SK-N-SH (cell line): Measurements from ENCODE around the gene ZFPL1. TPM values are rescaled to one million over a fixed set of nuclear protein-coding genes. Genes with fewer than 3 reads are reported as not detected.

Experiments used
- CTCF ChIA-PET: fragments of 300-600, 350-600 bp; formaldehyde crosslinking; extraction: SDS; loops from one replicate; lab custom pipeline; 2021; lab: Yijun Ruan, JAX
- POLR2A ChIA-PET: fragments of 350-600 bp; sonication (Branson Sonifier 250); formaldehyde crosslinking; extraction: SDS; loops from one replicate; lab custom pipeline; 2020; ENCODE audit warnings: antibody characterized with exemption, inconsistent platforms; lab: Yijun Ruan, JAX
- DNase-seq: peaks from one replicate; pipeline ENCODE4 v3.0.0; 2012
- H2AFZ ChIP-seq: fragments of 200-600 bp; sonication (generic); 2 replicates; pipeline ENCODE4 v1.8.1; 2016; ENCODE audit warnings: antibody characterized with exemption, mild to moderate bottlenecking, low read depth
- H3F3A ChIP-seq: fragments of 200-600 bp; sonication (generic); replicated peaks from 2 replicates; pipeline ENCODE3; 2016; ENCODE audit warnings: antibody characterized with exemption, mild to moderate bottlenecking; ENCODE audit not compliant: insufficient read depth
- H3K27ac ChIP-seq, 2 experiments: fragments of 200-500 bp in 1 of 2; fragments of 200-600 bp in 1 of 2; sonication (Bioruptor generic) in 1 of 2; sonication (generic), shearing (Covaris generic) in 1 of 2; 2 replicates each; pipeline versions ENCODE4 v1.5.1 to v1.6.1; 2014 to 2016; ENCODE audit warnings: low read depth in 2 of 2, inconsistent platforms in 1 of 2, low read length in 1 of 2, mild to moderate bottlenecking in 1 of 2, mixed read lengths in 1 of 2
- H3K27me3 ChIP-seq: fragments of 200-600 bp; sonication (generic), shearing (Covaris generic); 2 replicates; pipeline ENCODE4 v1.6.1; 2016; ENCODE audit warnings: mixed run types; ENCODE audit not compliant: insufficient read depth
- H3K36me3 ChIP-seq, 2 experiments: fragments of 200-500 bp in 1 of 2; fragments of 200-600 bp in 1 of 2; sonication (Bioruptor generic) in 1 of 2; sonication (generic) in 1 of 2; replicated peaks in 1 of 2; 2 replicates each; pipeline versions ENCODE3 to v1.5.1; 2014 to 2016; ENCODE audit warnings: low read length in 1 of 2, mild to moderate bottlenecking in 1 of 2; ENCODE audit not compliant: insufficient read depth in 2 of 2, control insufficient read depth in 1 of 2
- H3K4me1 ChIP-seq, 2 experiments: fragments of 200-500 bp in 1 of 2; fragments of 200-600 bp in 1 of 2; sonication (Bioruptor generic) in 1 of 2; sonication (generic), shearing (Covaris generic) in 1 of 2; 2 replicates each; pipeline versions ENCODE4 v1.5.1 to v1.6.1; 2014 to 2016; ENCODE audit warnings: low read depth in 1 of 2, low read length in 1 of 2, mixed run types in 1 of 2; ENCODE audit not compliant: insufficient read depth in 2 of 2, control insufficient read depth in 1 of 2
- H3K4me2 ChIP-seq: fragments of 200-600 bp; sonication (generic), shearing (Covaris generic); 2 replicates; pipeline ENCODE4 v1.6.1; 2017; ENCODE audit warnings: mixed run types
- H3K4me3 ChIP-seq, 2 experiments: fragments of 200-500 bp in 1 of 2; fragments of 200-600 bp in 1 of 2; sonication (Bioruptor generic) in 1 of 2; sonication (generic), shearing (Covaris generic) in 1 of 2; 2 replicates each; pipeline versions ENCODE4 v1.5.1 to v1.8.1; 2014 to 2016; ENCODE audit warnings: low read depth in 2 of 2, inconsistent platforms in 1 of 2, low read length in 1 of 2, mild to moderate bottlenecking in 1 of 2, mixed read lengths in 1 of 2, moderate library complexity in 1 of 2
- H3K79me2 ChIP-seq: fragments of 200-600 bp; sonication (generic); 2 replicates; pipeline ENCODE4 v1.8.1; 2017; ENCODE audit warnings: mild to moderate bottlenecking; ENCODE audit not compliant: insufficient read depth
- H3K9ac ChIP-seq: fragments of 200-600 bp; sonication (generic); 2 replicates; pipeline ENCODE4 v1.6.1; 2017; ENCODE audit warnings: mixed run types
- H3K9me2 ChIP-seq: fragments of 200-600 bp; sonication (generic); 2 replicates; pipeline ENCODE4 v1.6.1; 2017; ENCODE audit warnings: mixed run types
- H3K9me3 ChIP-seq: fragments of 200-600 bp; sonication (generic); 2 replicates; pipeline ENCODE4 v1.6.1; 2017; ENCODE audit warnings: mixed run types, mild to moderate bottlenecking, moderate library complexity
- H4K20me1 ChIP-seq: fragments of 200-600 bp; sonication (generic); 2 replicates; pipeline ENCODE4 v1.6.1; 2017; ENCODE audit warnings: mild to moderate bottlenecking, mixed run types; ENCODE audit not compliant: insufficient read depth
- ELF1 ChIP-seq: IDR thresholded peaks from 2 replicates; pipeline ENCODE4 v1.4.0; 2012
- EZH2phosphoT487 ChIP-seq: fragments of 200-600 bp; sonication (generic); IDR thresholded peaks from 2 replicates; pipeline ENCODE4 v1.6.1; 2017; ENCODE audit warnings: low read depth, mixed run types, mild to moderate bottlenecking, antibody characterized with exemption, moderate library complexity, borderline replicate concordance
- FOSL2 ChIP-seq: IDR thresholded peaks from 2 replicates; pipeline ENCODE4 v1.4.0; 2012; ENCODE audit warnings: low read depth, mild to moderate bottlenecking, moderate library complexity, borderline replicate concordance
- GABPA ChIP-seq: IDR thresholded peaks from 2 replicates; pipeline ENCODE4 v1.4.0; 2012; ENCODE audit warnings: low read depth, mild to moderate bottlenecking
- GATA2 ChIP-seq: sonication (generic); formaldehyde crosslinking; IDR thresholded peaks from 2 replicates; pipeline ENCODE4 v1.5.0; 2020; ENCODE audit warnings: mild to moderate bottlenecking, missing genetic modification reagents
- MEF2A ChIP-seq: IDR thresholded peaks from 2 replicates; pipeline ENCODE4 v1.4.0; 2012; ENCODE audit warnings: low read depth, borderline replicate concordance
- NRF1 ChIP-seq: IDR thresholded peaks from 2 replicates; pipeline ENCODE4 v1.6.1; 2012; ENCODE audit warnings: low read depth, mild to moderate bottlenecking, low read length
- RAD21 ChIP-seq: IDR thresholded peaks from 2 replicates; pipeline ENCODE4 v1.6.1; 2012; ENCODE audit warnings: mild to moderate bottlenecking, low read length
- RCOR1 ChIP-seq: fragments of 150-350 bp; IDR thresholded peaks from 2 replicates; pipeline ENCODE4 v1.6.1; 2017; ENCODE audit warnings: antibody characterized with exemption, low read length
- SIN3A ChIP-seq: IDR thresholded peaks from 2 replicates; pipeline ENCODE4 v1.6.1; 2012; ENCODE audit warnings: low read depth, mild to moderate bottlenecking, low read length, moderate library complexity, borderline replicate concordance
- SMC3 ChIP-seq: IDR thresholded peaks from 2 replicates; pipeline ENCODE4 v1.6.1; 2012; ENCODE audit warnings: low read depth, low read length, improper control_type of control experiment
- TAF1 ChIP-seq: IDR thresholded peaks from 2 replicates; pipeline ENCODE4 v1.6.1; 2012; ENCODE audit warnings: low read depth, mild to moderate bottlenecking, low read length, moderate library complexity, borderline replicate concordance
- TCF12 ChIP-seq: IDR thresholded peaks from 2 replicates; pipeline ENCODE4 v1.4.0; 2012
- USF1 ChIP-seq: IDR thresholded peaks from 2 replicates; pipeline ENCODE4 v1.4.0; 2012; ENCODE audit warnings: low read depth, borderline replicate concordance
- WGBS: methylation state at CpG from one replicate; pipeline ENCODE4 v1.1.6; 2017; ENCODE audit warnings: low lambda C conversion rate; 5-methylcytosine and 5-hydroxymethylcytosine counted together
- polyA plus RNA-seq, 3 experiments: library from polyadenylated mRNA; depleted of rRNA; stranded (reverse); fragments of >200 nt; gene quantifications; 2 replicates each; pipeline ENCODE4 v1.2.3, GENCODE V29; 2012
- TF ChIP-seq, protein P1 (sequence below): IDR thresholded peaks from 2 replicates; pipeline ENCODE4 v1.6.1; 2012; ENCODE audit warnings: mild to moderate bottlenecking, low read depth, low read length, moderate library complexity
- TF ChIP-seq, protein P2 (sequence below): IDR thresholded peaks from 2 replicates; pipeline ENCODE4 v1.4.0; 2012; ENCODE audit warnings: low read depth, borderline replicate concordance
- TF ChIP-seq, protein P3 (sequence below): IDR thresholded peaks from 2 replicates; pipeline ENCODE4; 2012

ZFPL1 gene
- polyA plus RNA-seq, 1 of the 3 experiments (the other 2 are of a cell fraction), result 75.9 TPM

DNA sequence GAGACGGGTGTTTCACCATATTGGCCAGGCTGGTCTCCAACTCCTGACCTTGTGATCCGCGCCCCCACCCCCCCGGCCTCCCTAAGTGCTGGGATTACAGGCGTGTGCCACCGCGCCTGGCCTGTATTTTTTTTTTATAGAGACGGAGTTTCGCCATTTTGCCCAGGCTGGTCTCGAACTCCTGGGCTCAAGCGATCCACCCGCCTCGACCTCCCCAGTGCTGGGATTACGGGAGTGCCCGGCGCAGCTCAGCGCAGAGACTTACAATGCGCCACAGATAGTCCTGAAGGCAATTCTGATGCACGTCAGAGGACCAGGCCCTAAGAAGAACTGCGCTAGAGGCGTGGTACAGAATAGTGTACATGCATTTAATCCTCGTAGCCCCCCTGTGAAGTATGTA is 11.4 kb downstream of the ZFPL1 start (continued):
- TF ChIP-seq, protein P1, sequence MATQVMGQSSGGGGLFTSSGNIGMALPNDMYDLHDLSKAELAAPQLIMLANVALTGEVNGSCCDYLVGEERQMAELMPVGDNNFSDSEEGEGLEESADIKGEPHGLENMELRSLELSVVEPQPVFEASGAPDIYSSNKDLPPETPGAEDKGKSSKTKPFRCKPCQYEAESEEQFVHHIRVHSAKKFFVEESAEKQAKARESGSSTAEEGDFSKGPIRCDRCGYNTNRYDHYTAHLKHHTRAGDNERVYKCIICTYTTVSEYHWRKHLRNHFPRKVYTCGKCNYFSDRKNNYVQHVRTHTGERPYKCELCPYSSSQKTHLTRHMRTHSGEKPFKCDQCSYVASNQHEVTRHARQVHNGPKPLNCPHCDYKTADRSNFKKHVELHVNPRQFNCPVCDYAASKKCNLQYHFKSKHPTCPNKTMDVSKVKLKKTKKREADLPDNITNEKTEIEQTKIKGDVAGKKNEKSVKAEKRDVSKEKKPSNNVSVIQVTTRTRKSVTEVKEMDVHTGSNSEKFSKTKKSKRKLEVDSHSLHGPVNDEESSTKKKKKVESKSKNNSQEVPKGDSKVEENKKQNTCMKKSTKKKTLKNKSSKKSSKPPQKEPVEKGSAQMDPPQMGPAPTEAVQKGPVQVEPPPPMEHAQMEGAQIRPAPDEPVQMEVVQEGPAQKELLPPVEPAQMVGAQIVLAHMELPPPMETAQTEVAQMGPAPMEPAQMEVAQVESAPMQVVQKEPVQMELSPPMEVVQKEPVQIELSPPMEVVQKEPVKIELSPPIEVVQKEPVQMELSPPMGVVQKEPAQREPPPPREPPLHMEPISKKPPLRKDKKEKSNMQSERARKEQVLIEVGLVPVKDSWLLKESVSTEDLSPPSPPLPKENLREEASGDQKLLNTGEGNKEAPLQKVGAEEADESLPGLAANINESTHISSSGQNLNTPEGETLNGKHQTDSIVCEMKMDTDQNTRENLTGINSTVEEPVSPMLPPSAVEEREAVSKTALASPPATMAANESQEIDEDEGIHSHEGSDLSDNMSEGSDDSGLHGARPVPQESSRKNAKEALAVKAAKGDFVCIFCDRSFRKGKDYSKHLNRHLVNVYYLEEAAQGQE, result no peak

- peak within 1 kb of the TSS; percentile 86 for H3K9ac ChIP-seq
- no peaks in the 10 kb centered on the region for H4K20me1 ChIP-seq
- no peaks in the 10 kb centered on the region for H3K27me3 ChIP-seq
- peaks cover 20% of the 10 kb centered on the region for H3F3A ChIP-seq
- peak within 1 kb of the TSS; percentile 57 to 77 for H3K4me3 ChIP-seq
- peak within 1 kb of the TSS; percentile 98; the same call in 1 of the 2 replicates for H2AFZ ChIP-seq
- peaks cover 0 to 10% of the 10 kb centered on the region in 2 experiments; a peak in 1 of 4 replicates for H3K4me1 ChIP-seq
- H3K79me2 ChIP-seq, result peaks cover 45% of the 10 kb centered on the region
- H3K36me3 ChIP-seq, result peaks cover 0 to 4% of the 10 kb centered on the region in 2 experiments
- WGBS, result 2% methylated on average over 16 of the region's 52 CpGs
- H3K9me2 ChIP-seq, result no peaks in the 10 kb centered on the region
- ChIA-PET POLR2A (interaction anchor here (0.6 to 1.6 kb wide), 5 partner anchors 14 to 64 kb away, joined by 3 to 10 read pairs (median 4); partner anchors contain the start of genes FAU, MRPL49 and ZNHIT2), CTCF (interaction anchor here (1.4 to 12.6 kb wide), 4 partner anchors 16 to 84 kb away, joined by 4 to 150 read pairs (median 10); partner anchors contain the start of genes TM7SF2 and ZNHIT2)
- H3K4me2 ChIP-seq, result peak within 1 kb of the TSS; percentile 88
- H3K9me3 ChIP-seq, result no peaks in the 10 kb centered on the region
- DNase-seq, result peak; percentile 93
- peak within 1 kb of the TSS; percentile 71 to 74; a peak in 3 of 4 replicates for H3K27ac ChIP-seq
- TF ChIP-seq SMC3, result no peak
- TF ChIP-seq TAF1, result peak; percentile 93
- TF ChIP-seq RCOR1, result peak; percentile 78; the same call in 1 of the 2 replicates
- no peak for TF ChIP-seq MEF2A
- TF ChIP-seq GATA2, result no peak
- no peak for TF ChIP-seq RAD21
- peak; percentile 14; the same call in 1 of the 2 replicates for TF ChIP-seq FOSL2
- TF ChIP-seq NRF1, result 0 out of 2 replicates have a peak, but pooled peaks have one; percentile 13
- TF ChIP-seq ELF1, result peak; percentile 95
- TF ChIP-seq, protein P2, sequence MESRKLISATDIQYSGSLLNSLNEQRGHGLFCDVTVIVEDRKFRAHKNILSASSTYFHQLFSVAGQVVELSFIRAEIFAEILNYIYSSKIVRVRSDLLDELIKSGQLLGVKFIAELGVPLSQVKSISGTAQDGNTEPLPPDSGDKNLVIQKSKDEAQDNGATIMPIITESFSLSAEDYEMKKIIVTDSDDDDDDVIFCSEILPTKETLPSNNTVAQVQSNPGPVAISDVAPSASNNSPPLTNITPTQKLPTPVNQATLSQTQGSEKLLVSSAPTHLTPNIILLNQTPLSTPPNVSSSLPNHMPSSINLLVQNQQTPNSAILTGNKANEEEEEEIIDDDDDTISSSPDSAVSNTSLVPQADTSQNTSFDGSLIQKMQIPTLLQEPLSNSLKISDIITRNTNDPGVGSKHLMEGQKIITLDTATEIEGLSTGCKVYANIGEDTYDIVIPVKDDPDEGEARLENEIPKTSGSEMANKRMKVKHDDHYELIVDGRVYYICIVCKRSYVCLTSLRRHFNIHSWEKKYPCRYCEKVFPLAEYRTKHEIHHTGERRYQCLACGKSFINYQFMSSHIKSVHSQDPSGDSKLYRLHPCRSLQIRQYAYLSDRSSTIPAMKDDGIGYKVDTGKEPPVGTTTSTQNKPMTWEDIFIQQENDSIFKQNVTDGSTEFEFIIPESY, result 0 out of 2 replicates have a peak, but pooled peaks have one; percentile 51
- peak; percentile 52; the same call in 1 of the 2 replicates for TF ChIP-seq USF1
- TF ChIP-seq EZH2phosphoT487, result no peak
- TF ChIP-seq TCF12, result peak; percentile 26; the same call in 1 of the 2 replicates
- TF ChIP-seq, protein P1, result 0 out of 2 replicates have a peak, but pooled peaks have one; percentile 45
- TF ChIP-seq GABPA, result peak; percentile 94
- TF ChIP-seq, protein P3, sequence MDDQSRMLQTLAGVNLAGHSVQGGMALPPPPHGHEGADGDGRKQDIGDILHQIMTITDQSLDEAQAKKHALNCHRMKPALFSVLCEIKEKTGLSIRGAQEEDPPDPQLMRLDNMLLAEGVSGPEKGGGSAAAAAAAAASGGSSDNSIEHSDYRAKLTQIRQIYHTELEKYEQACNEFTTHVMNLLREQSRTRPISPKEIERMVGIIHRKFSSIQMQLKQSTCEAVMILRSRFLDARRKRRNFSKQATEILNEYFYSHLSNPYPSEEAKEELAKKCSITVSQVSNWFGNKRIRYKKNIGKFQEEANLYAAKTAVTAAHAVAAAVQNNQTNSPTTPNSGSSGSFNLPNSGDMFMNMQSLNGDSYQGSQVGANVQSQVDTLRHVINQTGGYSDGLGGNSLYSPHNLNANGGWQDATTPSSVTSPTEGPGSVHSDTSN, result peak; percentile 53
- peak; percentile 81 for TF ChIP-seq SIN3A
Measured at GRCh38 chr11:65095974-65096806, 12.2 kb downstream of the ZFPL1 start, which contains the start of gene VPS51. Gene VPS51, plus strand, starts transcription at chr11:65096214. Its CDS starts 37 bp downstream, at chr11:65096251.
